Measurements from ENCODE around the gene ALOX5. TPM values are rescaled to one million over a fixed set of nuclear protein-coding genes. Genes with fewer than 3 reads are reported as not detected.
"Not testable (repeated sequence)": the region's sequence is repeated elsewhere in the genome, so short reads cannot be mapped to it uniquely, and the experiment has no call there.

Gene ALOX5
- total RNA-seq, 1 donor from 2014 or later: 23.1 TPM

DNA sequence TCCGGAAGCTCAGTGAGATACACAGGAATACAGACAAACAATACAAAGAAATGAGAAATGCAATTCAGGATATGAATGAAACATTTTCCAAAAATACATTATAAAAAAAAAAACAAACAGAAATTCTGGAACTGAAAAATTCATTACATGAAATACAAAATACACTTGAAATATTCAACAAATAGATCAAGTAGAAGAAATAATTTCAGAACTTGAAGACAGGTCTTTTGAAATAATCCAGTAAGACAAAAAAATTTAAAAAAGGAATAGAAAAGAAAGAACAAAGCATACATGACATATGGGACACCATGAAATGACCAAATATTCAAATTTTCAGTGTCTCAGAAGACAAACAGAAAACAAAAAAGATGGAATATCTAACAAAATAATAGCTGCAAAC is 102.5 kb downstream of the ALOX5 start:
- H3K4me3 ChIP-seq: no peak overlapping the region

DNA sequence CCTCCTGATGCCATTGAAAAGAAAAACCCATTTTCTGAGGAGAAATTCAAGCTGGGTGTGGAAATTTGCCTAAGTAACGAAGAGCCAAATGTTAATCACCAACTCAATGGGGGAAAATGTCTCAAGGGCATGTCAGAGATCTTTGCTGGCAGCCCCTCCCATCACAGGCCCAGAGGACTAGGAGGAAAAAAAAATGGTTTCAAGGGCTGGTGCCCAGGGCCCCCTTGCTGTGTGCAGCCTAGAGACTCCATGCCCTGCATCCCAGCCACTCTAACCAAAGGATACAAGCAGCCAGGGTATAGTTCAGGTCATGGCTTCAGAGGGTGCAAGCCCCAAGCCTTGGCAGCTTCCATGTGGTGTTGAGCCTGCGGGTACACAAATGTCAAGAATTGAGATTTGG is 106.3 kb downstream of the ALOX5 start:
- Histone ChIP-seq H3K9me3 (peaks cover 5 to 25% of the 10 kb centered on the region in 2 donors), H3K27ac (no peak overlapping the region)
- intact Hi-C loops (cut with DNase I): no loop called here

More for the DNA sequence above, 102.5 kb downstream of the ALOX5 start:
- Histone ChIP-seq H3K27ac (no peak overlapping the region), H3K4me1 (no peaks in the 10 kb centered on the region), H3K27me3 (no peaks in the 10 kb centered on the region), H3K36me3 (no peaks in the 10 kb centered on the region), H3K9me3 (peaks cover 5 to 25% of the 10 kb centered on the region in 2 donors)
- DNase-seq (ENCODE audit: low spot score in 2 of 2): no peak
- TF ChIP-seq, protein P1, sequence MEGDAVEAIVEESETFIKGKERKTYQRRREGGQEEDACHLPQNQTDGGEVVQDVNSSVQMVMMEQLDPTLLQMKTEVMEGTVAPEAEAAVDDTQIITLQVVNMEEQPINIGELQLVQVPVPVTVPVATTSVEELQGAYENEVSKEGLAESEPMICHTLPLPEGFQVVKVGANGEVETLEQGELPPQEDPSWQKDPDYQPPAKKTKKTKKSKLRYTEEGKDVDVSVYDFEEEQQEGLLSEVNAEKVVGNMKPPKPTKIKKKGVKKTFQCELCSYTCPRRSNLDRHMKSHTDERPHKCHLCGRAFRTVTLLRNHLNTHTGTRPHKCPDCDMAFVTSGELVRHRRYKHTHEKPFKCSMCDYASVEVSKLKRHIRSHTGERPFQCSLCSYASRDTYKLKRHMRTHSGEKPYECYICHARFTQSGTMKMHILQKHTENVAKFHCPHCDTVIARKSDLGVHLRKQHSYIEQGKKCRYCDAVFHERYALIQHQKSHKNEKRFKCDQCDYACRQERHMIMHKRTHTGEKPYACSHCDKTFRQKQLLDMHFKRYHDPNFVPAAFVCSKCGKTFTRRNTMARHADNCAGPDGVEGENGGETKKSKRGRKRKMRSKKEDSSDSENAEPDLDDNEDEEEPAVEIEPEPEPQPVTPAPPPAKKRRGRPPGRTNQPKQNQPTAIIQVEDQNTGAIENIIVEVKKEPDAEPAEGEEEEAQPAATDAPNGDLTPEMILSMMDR (IDR thresholded peaks at IDR 0.05): no peak
- intact Hi-C loops (cut with DNase I): no loop called here

DNA sequence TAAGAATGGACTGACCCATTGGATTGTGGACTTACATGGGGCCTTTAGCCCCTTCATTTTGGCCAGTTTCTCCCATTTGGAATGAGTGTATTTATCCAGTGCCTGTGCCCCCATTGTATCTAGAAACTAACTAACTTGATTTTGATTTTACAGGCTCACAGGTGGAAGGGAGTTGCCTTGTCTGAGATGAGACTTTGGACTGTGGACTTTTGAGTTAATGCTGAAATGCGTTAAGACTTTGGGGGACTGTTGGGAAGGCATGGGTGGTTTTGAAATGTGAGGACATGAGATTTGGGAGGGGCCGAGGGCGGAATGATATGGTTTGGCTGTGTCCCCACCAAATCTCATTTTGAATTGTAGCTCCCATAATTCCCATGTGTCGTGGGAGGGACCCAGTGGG is 107.1 kb downstream of the ALOX5 start:
- DNase-seq (ENCODE audit: low spot score in 2 of 2); H3K4me1 ChIP-seq; H3K4me3 ChIP-seq; H3K36me3 ChIP-seq; H3K27me3 ChIP-seq; H3K27ac ChIP-seq; intact Hi-C loops (cut with DNase I): not testable (repeated sequence)
- H3K9me3 ChIP-seq: peaks cover 4 to 22% of the 10 kb centered on the region in 2 donors

More for the DNA sequence above, 106.3 kb downstream of the ALOX5 start:
- Histone ChIP-seq H3K27me3 (no peaks in the 10 kb centered on the region), H3K4me3 (no peak overlapping the region), H3K4me1 (no peaks in the 10 kb centered on the region), H3K36me3 (peaks cover 0 to 5% of the 10 kb centered on the region in 2 donors)
- TF ChIP-seq, protein P1 (IDR thresholded peaks at IDR 0.05): no peak
- DNase-seq (ENCODE audit: low spot score in 2 of 2): no peak

DNA sequence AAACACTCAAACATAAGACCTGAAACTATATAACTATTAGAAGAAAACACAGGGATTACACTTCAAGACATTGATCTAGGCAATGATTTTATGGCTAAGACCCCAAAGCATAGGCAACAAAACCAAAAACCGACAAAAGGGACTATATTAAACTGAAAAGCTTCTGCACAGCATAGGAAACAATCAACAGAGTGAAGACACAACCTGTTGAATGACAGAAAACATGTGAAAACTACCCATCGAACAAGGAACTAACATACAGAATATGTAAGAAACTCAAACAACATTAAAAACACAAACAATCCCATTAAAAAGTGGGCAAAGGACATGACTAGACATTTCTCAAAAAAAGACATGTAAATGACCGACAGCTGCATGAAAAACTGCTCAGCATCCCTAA is 109.0 kb downstream of the ALOX5 start:
- intact Hi-C loops (cut with DNase I): no loop called here
- no peak for DNase-seq (ENCODE audit: low spot score in 2 of 2)
- Histone ChIP-seq H3K27ac (no peak overlapping the region), H3K9me3 (peaks cover 0 to 4% of the 10 kb centered on the region in 2 donors), H3K4me3 (no peak overlapping the region), H3K4me1 (no peaks in the 10 kb centered on the region), H3K36me3 (peaks cover 3 to 6% of the 10 kb centered on the region in 2 donors), H3K27me3 (no peaks in the 10 kb centered on the region)
- TF ChIP-seq, protein P1 (IDR thresholded peaks at IDR 0.05): no peak

DNA sequence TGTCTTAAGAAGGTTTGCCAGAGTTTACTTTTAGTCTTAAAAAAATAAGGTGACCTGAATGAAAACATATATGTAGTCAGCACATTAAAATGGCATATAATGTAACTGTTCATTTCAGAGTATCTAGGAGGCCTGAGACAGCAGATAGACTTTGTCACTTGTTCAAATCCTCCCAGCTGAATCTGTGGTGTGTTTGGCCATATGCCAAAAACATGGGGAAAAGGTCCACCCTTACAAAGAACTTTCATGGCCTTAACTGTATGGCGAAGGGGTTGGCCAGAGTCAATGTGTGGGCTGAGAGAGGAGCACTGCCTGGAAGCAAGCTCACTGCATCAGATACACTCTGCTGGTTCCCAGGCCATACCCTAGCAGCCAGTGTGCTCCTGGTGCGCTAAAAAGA is 113.7 kb downstream of the ALOX5 start:
- H3K36me3 ChIP-seq: peaks cover 6 to 14% of the 10 kb centered on the region in 2 donors
- H3K9me3 ChIP-seq: no peaks in the 10 kb centered on the region
- intact Hi-C loops (cut with DNase I): no loop called here
- H3K4me1 ChIP-seq: no peaks in the 10 kb centered on the region
- no peak overlapping the region for H3K4me3 ChIP-seq
- H3K27ac ChIP-seq: no peak overlapping the region
- TF ChIP-seq, protein P1 (IDR thresholded peaks at IDR 0.05): no peak
- DNase-seq (ENCODE audit: low spot score in 2 of 2): no peak
- H3K27me3 ChIP-seq: no peaks in the 10 kb centered on the region

DNA sequence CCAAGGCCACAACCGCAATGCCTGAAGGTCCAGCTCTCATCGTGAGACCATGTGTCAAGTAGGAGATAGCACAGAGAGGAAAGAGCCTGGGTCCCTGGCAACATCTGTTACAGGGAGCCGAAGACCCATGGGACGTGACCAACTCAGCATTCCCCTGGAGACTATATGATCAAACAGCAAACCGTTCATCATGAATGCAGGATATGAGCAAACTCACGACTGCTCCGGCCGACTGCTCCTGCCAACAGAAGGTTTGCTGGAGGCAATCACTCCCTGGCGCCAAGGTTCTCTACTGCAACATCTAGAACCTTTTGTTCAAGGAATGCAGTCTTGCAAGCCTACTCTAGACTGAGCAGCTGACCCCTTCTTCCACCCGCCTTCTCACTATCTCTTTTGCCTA is 114.3 kb downstream of the ALOX5 start:
- no peak overlapping the region for H3K4me3 ChIP-seq
- no peaks in the 10 kb centered on the region for H3K9me3 ChIP-seq
- no peak overlapping the region for H3K27ac ChIP-seq
- H3K4me1 ChIP-seq: no peaks in the 10 kb centered on the region
- intact Hi-C loops (cut with DNase I): no loop called here
- peaks cover 6 to 14% of the 10 kb centered on the region in 2 donors for H3K36me3 ChIP-seq
- H3K27me3 ChIP-seq: no peaks in the 10 kb centered on the region
- TF ChIP-seq, protein P1 (IDR thresholded peaks at IDR 0.05): no peak
- no peak for DNase-seq (ENCODE audit: low spot score in 2 of 2)

All from ascending aorta (tissue), 2 donors.